Thymus (tissue), 11 donors: ENCODE results near the gene RBMX. TPM values are rescaled to one million over a fixed set of nuclear protein-coding genes. Genes with fewer than 3 reads are reported as not detected.

Experiments
- DNase-seq, 9 donors: peaks; one replicate each; pipeline ENCODE4 v3.0.0-alpha.2; 2013; ENCODE audit warnings: low spot score in 9 of 9, low read depth in 6 of 9, missing footprints in 1 of 9
- H3K27ac ChIP-seq, 2 donors: one replicate each; pipeline ENCODE4 v1.5.1; 2013; ENCODE audit warnings: control low read depth in 1 of 2, low read depth in 1 of 2, low read length in 1 of 2, mild to moderate bottlenecking in 1 of 2, moderate library complexity in 1 of 2
- H3K27me3 ChIP-seq, 2 donors: one replicate each; pipeline ENCODE4 v1.5.1; 2013; ENCODE audit warnings: low read length in 1 of 2; ENCODE audit not compliant: control insufficient read depth in 2 of 2, insufficient read depth in 1 of 2
- H3K36me3 ChIP-seq, 2 donors: one replicate each; pipeline ENCODE4 v1.5.1; 2013; ENCODE audit warnings: low read length in 1 of 2, mild to moderate bottlenecking in 1 of 2, moderate library complexity in 1 of 2; ENCODE audit not compliant: control insufficient read depth in 2 of 2, insufficient read depth in 2 of 2
- H3K4me1 ChIP-seq, 2 donors: one replicate each; pipeline ENCODE4 v1.5.1; 2013; ENCODE audit warnings: low read length in 2 of 2; ENCODE audit not compliant: control insufficient read depth in 2 of 2, insufficient read depth in 2 of 2
- H3K4me3 ChIP-seq, 2 donors: one replicate each; pipeline ENCODE4 v1.5.1; 2013; ENCODE audit warnings: low read length in 2 of 2, control low read depth in 1 of 2, mild to moderate bottlenecking in 1 of 2
- H3K9me3 ChIP-seq, 2 donors: one replicate each; pipeline ENCODE4 v1.5.1; 2013; ENCODE audit warnings: low read length in 1 of 2, mild to moderate bottlenecking in 1 of 2; ENCODE audit not compliant: control insufficient read depth in 2 of 2, insufficient read depth in 1 of 2
- WGBS: extraction: QIAGEN DNeasy Blood & Tissue Kit; methylation state at CpG from one replicate; pipeline ENCODE4 v1.1.7; 2013; 5-methylcytosine and 5-hydroxymethylcytosine counted together
- polyA plus RNA-seq: library from polyadenylated mRNA; stranded (reverse); fragments of 200-250 nt; gene quantifications from one replicate; pipeline ENCODE4 v1.2.3, GENCODE V29; 2013
- total RNA-seq: library from RNA; stranded (reverse); fragments of 120-200 nt; gene quantifications from one replicate; pipeline ENCODE4 v1.2.4, GENCODE V29; 2013
- donor health status: healthy.

RBMX gene
- total and polyA plus RNA-seq, 2 donors, result 131 to 308 TPM

DNA sequence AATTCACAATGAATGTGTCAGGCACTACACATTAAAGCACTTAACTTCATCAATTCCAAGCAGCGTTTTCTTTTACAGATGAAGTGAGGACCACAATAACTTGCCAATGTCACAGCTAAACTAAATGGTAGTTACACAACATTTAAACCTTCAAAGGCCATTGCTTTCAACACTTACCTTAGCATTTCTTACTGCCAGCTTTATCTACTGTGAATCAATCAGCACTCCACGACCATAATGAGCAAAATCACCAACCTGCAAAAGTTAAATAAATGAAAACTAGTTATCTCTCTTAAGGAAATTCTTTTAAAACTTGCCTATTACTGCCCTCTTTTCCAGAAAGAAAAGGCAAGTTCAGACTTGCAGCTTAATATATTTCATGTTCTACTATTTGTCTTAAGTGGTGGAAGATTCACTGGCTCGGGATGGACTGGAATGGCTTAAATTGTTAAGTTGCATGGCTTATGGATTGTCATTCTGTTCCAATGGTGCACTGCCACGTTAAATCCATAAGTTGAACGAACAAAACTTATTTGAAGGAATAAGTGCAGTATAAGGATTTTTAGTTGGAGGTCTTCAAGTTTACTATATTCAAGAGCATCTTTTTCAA, 8.3 kb downstream of the RBMX start:
- no peaks in the 10 kb centered on the region for H3K27me3 ChIP-seq
- DNase-seq, result no peak
- no peaks in the 10 kb centered on the region for H3K9me3 ChIP-seq
- WGBS, result 99% methylated on average over 5 of the region's 5 CpGs
- peaks cover 33 to 74% of the 10 kb centered on the region in 2 donors for H3K36me3 ChIP-seq
- no peaks in the 10 kb centered on the region for H3K4me1 ChIP-seq
- H3K4me3 ChIP-seq, result no peak overlapping the region
- H3K27ac ChIP-seq, result no peak overlapping the region

DNA sequence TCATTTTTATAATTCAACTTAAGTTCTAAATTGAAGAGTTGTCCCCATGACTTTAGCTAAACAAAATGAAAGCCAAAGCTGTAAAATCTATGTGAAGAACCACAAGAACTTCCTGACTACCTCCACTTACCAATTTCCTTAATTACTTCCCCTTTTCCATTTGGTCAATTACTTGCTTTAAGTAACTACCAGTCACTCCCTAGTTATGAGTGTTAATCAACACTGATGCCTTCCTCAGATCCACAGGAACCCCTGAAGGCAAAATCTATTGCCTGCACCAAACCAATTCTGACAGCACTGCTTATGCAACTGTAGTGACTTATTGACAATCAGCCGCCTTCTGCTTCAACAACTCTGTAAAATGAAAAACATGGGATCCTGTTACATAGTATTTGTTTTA, 10.5 kb downstream of the RBMX start:
- no peaks in the 10 kb centered on the region for H3K4me1 ChIP-seq
- no peaks in the 10 kb centered on the region for H3K27me3 ChIP-seq
- H3K4me3 ChIP-seq, result no peak overlapping the region
- H3K9me3 ChIP-seq, result no peaks in the 10 kb centered on the region
- H3K36me3 ChIP-seq, result peaks cover 24 to 64% of the 10 kb centered on the region in 2 donors
- H3K27ac ChIP-seq, result no peak overlapping the region
- DNase-seq, result no peak
- 92% methylated on average over 1 of the region's 1 CpG for WGBS

GRCh38 chrX:136868283-136869055, 12.1 kb downstream of the RBMX start:
- Histone ChIP-seq H3K27me3 (no peaks in the 10 kb centered on the region), H3K9me3 (no peaks in the 10 kb centered on the region), H3K36me3 (peaks cover 24 to 61% of the 10 kb centered on the region in 2 donors), H3K4me3 (no peak overlapping the region), H3K4me1 (no peaks in the 10 kb centered on the region), H3K27ac (no peak overlapping the region)
- no peak for DNase-seq
- 99% methylated on average over 9 of the region's 9 CpGs for WGBS

- no peaks in the 10 kb centered on the region for H3K9me3 ChIP-seq
- DNase-seq, result no peak
- 97% methylated on average over 3 of the region's 3 CpGs for WGBS
- peaks cover 22 to 57% of the 10 kb centered on the region in 2 donors for H3K36me3 ChIP-seq
- no peak overlapping the region for H3K27ac ChIP-seq
- no peak overlapping the region for H3K4me3 ChIP-seq
- H3K27me3 ChIP-seq, result no peaks in the 10 kb centered on the region
- no peaks in the 10 kb centered on the region for H3K4me1 ChIP-seq
These were observed 13.0 kb downstream of the RBMX start for GRCh38 chrX:136867518-136867917.

DNA sequence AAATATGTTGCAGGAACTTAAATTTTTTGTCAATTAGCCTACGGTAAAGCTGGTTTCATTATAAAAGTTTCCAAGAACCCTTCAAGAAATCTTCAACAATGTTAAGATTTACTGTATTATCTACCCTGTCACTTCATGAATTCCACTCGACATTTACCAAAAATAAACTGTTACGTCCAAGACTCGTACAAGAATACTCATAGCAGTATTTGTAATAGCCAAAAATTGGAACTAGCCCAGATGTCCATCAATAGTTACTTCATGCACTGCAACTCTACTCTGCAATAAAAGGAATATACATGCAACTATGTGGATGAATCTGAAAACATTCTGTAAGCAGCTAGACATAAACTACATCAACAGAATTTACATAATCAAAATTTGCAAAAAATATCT, 13.4 kb downstream of the RBMX start:
- no peak overlapping the region for H3K27ac ChIP-seq
- no peaks in the 10 kb centered on the region for H3K27me3 ChIP-seq
- no peaks in the 10 kb centered on the region for H3K4me1 ChIP-seq
- H3K36me3 ChIP-seq, result peaks cover 21 to 57% of the 10 kb centered on the region in 2 donors
- WGBS, result 95% methylated on average over 4 of the region's 4 CpGs
- no peak overlapping the region for H3K4me3 ChIP-seq
- H3K9me3 ChIP-seq, result no peaks in the 10 kb centered on the region
- DNase-seq, result no peak

DNA sequence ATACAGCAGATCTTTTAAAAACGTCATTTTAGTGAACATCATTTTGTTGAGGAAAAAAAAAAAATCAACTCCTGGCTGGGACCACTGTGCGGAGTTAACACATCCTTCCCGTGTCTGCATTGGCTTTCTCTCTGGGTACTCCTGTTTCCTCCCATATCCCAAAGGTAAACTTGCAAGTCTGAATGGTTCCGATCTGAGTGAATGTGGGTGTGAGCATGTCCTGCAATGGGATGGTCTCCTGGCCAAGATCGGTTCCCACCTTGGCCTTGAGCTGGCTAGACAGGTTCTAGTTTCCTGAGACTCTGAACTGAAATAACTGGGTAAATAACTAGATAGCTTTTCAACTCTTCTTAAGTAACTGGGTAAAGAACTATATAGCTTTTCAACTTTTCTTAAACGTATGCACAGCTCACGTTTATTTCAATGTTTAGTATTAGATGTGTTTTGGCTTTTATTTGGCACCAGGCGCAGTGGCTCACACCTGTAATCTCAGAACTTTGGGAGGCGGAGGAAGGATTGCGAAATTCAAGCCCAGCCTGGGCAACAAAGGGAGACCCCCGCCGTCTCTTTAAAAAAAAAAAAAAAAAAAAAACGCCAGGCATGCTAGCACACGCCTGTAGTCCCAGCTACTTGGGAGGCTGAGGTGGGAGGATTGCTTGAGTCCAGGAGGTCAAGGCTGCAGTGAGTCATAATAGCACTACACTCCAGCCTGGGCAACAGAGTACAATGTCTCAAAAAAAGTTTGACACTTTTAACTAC, 14.0 kb downstream of the RBMX start:
- no peak for DNase-seq

GRCh38 chrX:136865270-136866158, 15.0 kb downstream of the RBMX start:
- 98% methylated on average over 9 of the region's 9 CpGs for WGBS
- Histone ChIP-seq H3K9me3 (no peaks in the 10 kb centered on the region), H3K4me3 (no peak overlapping the region), H3K27ac (no peak overlapping the region), H3K27me3 (no peaks in the 10 kb centered on the region), H3K4me1 (no peaks in the 10 kb centered on the region), H3K36me3 (peaks cover 19 to 58% of the 10 kb centered on the region in 2 donors)
- no peak for DNase-seq

More for the DNA sequence above, 14.0 kb downstream of the RBMX start:
- H3K27ac ChIP-seq, result no peak overlapping the region
- peaks cover 25 to 59% of the 10 kb centered on the region in 2 donors for H3K36me3 ChIP-seq
- no peaks in the 10 kb centered on the region for H3K4me1 ChIP-seq
- no peaks in the 10 kb centered on the region for H3K9me3 ChIP-seq
- H3K4me3 ChIP-seq, result no peak overlapping the region
- no peaks in the 10 kb centered on the region for H3K27me3 ChIP-seq
- 92% methylated on average over 14 of the region's 14 CpGs for whole genome bisulfite sequencing

DNA sequence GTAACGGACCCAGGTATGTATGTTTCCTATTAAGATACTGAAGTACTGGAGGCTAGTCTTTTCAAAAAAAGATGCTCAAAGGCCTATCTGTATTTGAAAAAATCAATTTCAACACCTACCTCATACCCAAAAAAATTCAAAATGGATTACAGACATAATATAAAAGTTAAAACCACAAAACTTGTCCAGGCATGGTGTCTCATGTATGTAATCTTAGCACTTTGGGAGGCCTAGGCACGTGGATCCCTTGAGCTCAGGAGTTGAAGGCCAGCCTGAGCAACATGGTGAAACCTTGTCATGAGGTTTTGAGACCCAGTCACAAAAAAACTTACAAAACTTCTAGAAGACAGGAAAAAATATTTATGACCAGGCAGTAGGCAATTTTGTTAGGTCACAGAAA, 16.7 kb downstream of the RBMX start:
- no peaks in the 10 kb centered on the region for H3K9me3 ChIP-seq
- peaks cover 15 to 57% of the 10 kb centered on the region in 2 donors for H3K36me3 ChIP-seq
- H3K27ac ChIP-seq, result no peak overlapping the region
- 100% methylated on average over 2 of the region's 2 CpGs for whole genome bisulfite sequencing
- no peak for DNase-seq
- no peaks in the 10 kb centered on the region for H3K27me3 ChIP-seq
- H3K4me1 ChIP-seq, result no peaks in the 10 kb centered on the region
- H3K4me3 ChIP-seq, result no peak overlapping the region
